ENCODE data around the gene TP53INP2.

The TP53INP2 gene

DNA sequence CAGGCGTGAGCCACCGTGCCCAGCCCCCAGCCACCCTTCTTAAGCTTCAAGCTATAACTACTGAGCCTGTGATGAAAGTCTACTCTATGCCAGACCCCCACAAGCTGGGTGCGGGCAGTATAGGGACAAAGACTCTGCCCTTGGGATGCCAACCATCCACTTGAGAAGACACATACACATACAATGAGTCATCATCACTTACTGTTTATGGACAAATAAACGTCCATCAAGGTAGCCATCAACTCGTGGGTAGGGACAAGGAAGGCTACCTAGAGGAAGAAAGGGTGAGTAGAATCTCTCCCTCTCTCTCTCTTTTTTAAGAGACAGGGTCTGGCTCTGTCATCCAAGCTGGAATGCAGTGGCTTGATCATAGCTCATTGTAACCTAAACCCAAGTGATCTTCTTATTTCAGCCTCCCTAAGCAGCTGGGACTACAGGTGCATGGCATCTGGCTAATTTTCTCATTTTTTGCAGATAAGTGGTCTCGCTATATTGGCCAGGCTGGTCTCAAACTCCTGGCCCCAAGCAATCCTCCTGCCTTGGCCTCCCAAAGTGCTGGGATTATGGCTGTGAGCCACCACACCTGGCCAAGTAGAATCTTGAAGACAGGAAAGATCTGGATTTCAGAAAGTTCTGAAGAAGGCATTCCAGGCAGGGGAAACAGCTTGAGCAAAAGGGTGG lies 2.6 kb upstream of the TP53INP2 start:
- TF ChIP-seq, protein P1, sequence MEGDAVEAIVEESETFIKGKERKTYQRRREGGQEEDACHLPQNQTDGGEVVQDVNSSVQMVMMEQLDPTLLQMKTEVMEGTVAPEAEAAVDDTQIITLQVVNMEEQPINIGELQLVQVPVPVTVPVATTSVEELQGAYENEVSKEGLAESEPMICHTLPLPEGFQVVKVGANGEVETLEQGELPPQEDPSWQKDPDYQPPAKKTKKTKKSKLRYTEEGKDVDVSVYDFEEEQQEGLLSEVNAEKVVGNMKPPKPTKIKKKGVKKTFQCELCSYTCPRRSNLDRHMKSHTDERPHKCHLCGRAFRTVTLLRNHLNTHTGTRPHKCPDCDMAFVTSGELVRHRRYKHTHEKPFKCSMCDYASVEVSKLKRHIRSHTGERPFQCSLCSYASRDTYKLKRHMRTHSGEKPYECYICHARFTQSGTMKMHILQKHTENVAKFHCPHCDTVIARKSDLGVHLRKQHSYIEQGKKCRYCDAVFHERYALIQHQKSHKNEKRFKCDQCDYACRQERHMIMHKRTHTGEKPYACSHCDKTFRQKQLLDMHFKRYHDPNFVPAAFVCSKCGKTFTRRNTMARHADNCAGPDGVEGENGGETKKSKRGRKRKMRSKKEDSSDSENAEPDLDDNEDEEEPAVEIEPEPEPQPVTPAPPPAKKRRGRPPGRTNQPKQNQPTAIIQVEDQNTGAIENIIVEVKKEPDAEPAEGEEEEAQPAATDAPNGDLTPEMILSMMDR (IDR thresholded peaks at IDR 0.05; ENCODE audit: low read depth, low read length, poor library complexity, severe bottlenecking): no peak
- no peak for TF ChIP-seq EZH2phosphoT487 (IDR thresholded peaks at IDR 0.05; ENCODE audit: borderline replicate concordance, low read length)
- H3K79me2 ChIP-seq (ENCODE audit: control insufficient read depth, low read length): no peaks in the 10 kb centered on the region
- no peaks in the 10 kb centered on the region for H4K20me1 ChIP-seq (ENCODE audit: control insufficient read depth, insufficient read depth, low read depth, low read length)
- peaks cover 4% of the 10 kb centered on the region; the same call in 1 of the 2 replicates for H3F3A ChIP-seq (ENCODE audit: control insufficient read depth, insufficient read depth)
- H3K4me3 ChIP-seq (ENCODE audit: low read length): no peak overlapping the region
- H3K27me3 ChIP-seq (ENCODE audit: control insufficient read depth, low read length): peaks cover 21% of the 10 kb centered on the region
- H3K9me2 ChIP-seq (replicated peaks; ENCODE audit: control insufficient read depth, low read length): no peaks in the 10 kb centered on the region
- no peak overlapping the region for H3K4me2 ChIP-seq (ENCODE audit: low read length)
- no peak overlapping the region for H3K27ac ChIP-seq (ENCODE audit: low read depth, low read length)
- no peaks in the 10 kb centered on the region for H3K9me3 ChIP-seq (ENCODE audit: control insufficient read depth, insufficient read depth, low read length)
- peaks cover 17% of the 10 kb centered on the region for H3K4me1 ChIP-seq (ENCODE audit: control insufficient read depth, low read length)
- H3K36me3 ChIP-seq (ENCODE audit: control insufficient read depth, low read length): no peaks in the 10 kb centered on the region

DNA sequence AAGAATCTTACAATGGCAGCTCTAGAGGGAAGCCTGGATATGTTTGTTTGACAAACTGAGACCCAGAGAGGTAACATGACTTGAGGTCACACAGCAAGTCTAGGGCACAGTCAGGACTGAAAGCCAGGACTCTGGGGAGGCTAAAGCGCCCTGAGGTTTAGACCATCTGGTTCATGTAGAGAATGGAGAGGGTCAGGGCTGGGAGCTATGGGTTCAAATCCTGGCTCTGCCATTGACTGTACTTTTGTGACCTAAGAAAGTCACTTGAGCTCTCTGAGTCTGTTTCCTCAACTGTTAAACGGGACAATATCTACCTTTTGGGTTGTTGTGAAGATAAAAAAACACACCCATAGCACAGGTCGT lies 1.1 kb upstream of the TP53INP2 start:
- Histone ChIP-seq H3K79me2 (ENCODE audit: control insufficient read depth, low read length) (no peaks in the 10 kb centered on the region), H3K9me3 (ENCODE audit: control insufficient read depth, insufficient read depth, low read length) (no peaks in the 10 kb centered on the region), H3K27me3 (ENCODE audit: control insufficient read depth, low read length) (peaks cover 14% of the 10 kb centered on the region), H3F3A (ENCODE audit: control insufficient read depth, insufficient read depth) (peaks cover 11% of the 10 kb centered on the region), H3K4me1 (ENCODE audit: control insufficient read depth, low read length) (peaks cover 19% of the 10 kb centered on the region), H3K4me2 (ENCODE audit: low read length) (peak overlapping the region; percentile 97), H4K20me1 (ENCODE audit: control insufficient read depth, insufficient read depth, low read depth, low read length) (no peaks in the 10 kb centered on the region), H3K9me2 (replicated peaks; ENCODE audit: control insufficient read depth, low read length) (no peaks in the 10 kb centered on the region), H3K36me3 (ENCODE audit: control insufficient read depth, low read length) (no peaks in the 10 kb centered on the region), H3K4me3 (ENCODE audit: low read length) (peak overlapping the region; percentile 85), H3K27ac (ENCODE audit: low read depth, low read length) (no peak overlapping the region)
- TF ChIP-seq, protein P1 (IDR thresholded peaks at IDR 0.05; ENCODE audit: low read depth, low read length, poor library complexity, severe bottlenecking): no peak
- no peak for TF ChIP-seq EZH2phosphoT487 (IDR thresholded peaks at IDR 0.05; ENCODE audit: borderline replicate concordance, low read length)

DNA sequence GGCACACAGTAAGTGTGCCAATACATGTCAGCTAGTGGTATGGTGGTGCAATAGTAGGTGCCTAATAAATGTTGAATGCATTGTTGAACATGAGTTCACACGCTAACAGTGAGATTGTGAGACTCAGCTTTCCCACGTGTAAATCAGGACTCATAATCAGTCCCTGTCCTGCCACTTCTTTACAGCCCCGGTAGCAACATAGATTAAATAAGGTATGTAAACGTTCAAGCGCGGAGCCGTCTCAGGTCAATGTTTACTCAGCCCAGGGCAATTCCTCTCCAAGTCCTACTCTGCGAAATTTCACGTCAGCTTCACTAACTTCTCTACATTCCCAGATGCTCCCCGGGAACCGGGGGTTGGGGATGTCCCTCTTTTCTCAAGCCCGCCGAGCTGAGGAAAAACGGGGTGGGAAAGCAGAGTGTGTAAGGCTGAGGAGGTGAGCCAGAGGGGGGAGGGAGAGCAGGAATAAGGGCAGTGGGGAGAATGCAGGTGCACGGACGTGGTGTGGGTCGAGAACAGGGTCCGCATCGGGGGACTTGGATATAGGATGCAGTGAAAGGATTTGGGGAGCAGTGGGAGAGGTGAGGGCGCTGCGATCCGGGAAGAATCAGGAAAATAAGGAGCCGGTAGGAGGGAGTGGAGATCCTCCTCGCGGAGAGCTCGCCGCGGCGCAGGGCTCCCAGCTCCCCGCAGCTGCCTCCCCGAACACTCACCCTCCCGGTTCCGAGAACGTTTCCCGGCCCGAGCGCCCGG lies 544 bp upstream of the TP53INP2 start:
- Histone ChIP-seq H3K4me3 (ENCODE audit: low read length) (peak overlapping the region; percentile 85), H3K27me3 (ENCODE audit: control insufficient read depth, low read length) (peaks cover 11% of the 10 kb centered on the region), H3K27ac (ENCODE audit: low read depth, low read length) (no peak overlapping the region), H3K4me1 (ENCODE audit: control insufficient read depth, low read length) (peaks cover 24% of the 10 kb centered on the region), H3K9me3 (ENCODE audit: control insufficient read depth, insufficient read depth, low read length) (no peaks in the 10 kb centered on the region), H3K4me2 (ENCODE audit: low read length) (peak overlapping the region; percentile 97), H3K9me2 (replicated peaks; ENCODE audit: control insufficient read depth, low read length) (no peaks in the 10 kb centered on the region), H4K20me1 (ENCODE audit: control insufficient read depth, insufficient read depth, low read depth, low read length) (no peaks in the 10 kb centered on the region), H3K79me2 (ENCODE audit: control insufficient read depth, low read length) (no peaks in the 10 kb centered on the region), H3K36me3 (ENCODE audit: control insufficient read depth, low read length) (no peaks in the 10 kb centered on the region), H3F3A (ENCODE audit: control insufficient read depth, insufficient read depth) (peaks cover 14% of the 10 kb centered on the region)
- TF ChIP-seq EZH2phosphoT487 (IDR thresholded peaks at IDR 0.05; ENCODE audit: borderline replicate concordance, low read length): no peak
- TF ChIP-seq, protein P1 (IDR thresholded peaks at IDR 0.05; ENCODE audit: low read depth, low read length, poor library complexity, severe bottlenecking): no peak
